HG02970 (cell line): Measurements from ENCODE around the gene SUPT3H.
A peak's percentile ranks its signal among the peaks of the same experiment; 100 is the strongest.

ENCODE experiments used
- ATAC-seq: cut with Tn5 transposase; IDR thresholded peaks from one replicate; pipeline ENCODE4 v1.9.1; 2021; ENCODE audit warnings: mild to moderate bottlenecking, moderate library complexity, moderate number of reproducible peaks; ENCODE audit not compliant: unreplicated experiment, low FRiP score

SUPT3H gene

DNA sequence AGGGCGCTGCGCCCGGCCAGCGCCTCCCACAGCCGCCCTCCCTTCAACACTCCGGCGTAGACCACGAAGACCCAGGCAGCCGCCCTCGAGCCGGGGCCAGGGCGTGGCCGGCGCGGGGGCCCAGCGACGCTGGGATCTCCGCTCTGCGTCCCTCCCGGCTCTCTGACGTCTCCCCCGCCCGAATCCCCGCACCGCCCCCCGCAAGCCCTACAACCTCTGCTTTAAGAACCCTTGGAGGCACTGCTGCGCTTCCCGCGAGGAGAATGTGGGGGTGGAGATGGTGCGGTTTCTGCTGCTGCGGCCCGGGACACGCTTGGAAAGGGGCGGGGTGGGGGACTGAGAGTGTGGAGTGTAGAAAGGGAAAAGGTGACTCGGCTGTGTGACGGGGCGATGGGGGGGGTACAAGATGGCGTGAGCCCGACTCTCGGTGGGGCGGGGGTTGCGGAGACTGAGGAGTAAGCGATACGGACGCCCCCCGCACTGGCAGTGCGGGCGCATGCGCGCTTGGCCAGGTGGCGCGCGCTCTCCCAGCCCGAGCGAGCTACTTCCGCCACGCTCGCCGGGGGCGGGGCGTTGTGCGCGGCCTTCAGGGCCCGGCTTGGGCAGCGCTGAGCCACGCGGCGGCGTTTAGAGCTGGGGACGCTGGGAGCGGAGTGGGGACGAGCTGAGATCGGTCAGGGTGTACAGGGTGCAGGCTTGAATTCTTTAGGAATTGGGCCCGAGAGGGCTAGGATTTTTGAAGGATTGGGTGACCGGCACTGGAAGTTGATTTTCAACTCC, at the start of gene SUPT3H:
Gene SUPT3H, minus strand, starts transcription at position 381 of the 780 bp plus-strand sequence.
- ATAC-seq, result peak; percentile 94

DNA sequence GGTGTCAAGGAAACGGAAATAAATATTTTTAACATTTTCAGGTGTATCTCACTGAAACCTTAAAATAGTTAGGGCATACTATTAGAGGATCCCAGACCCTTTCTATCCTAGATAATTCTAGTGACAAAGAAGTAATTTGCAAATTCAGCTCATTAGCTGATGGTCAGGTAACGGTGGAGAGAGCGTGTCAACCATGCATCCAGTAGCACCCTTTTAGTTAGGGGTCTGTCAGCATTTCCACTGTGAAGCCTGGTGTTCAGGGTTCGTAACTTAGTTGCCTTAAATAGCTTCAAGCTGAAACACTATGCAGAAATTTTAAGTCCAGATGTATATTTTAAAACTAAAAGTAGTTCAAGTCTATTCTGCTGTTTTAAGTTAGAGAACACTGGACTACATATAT, 48.5 kb upstream of the SUPT3H start:
- no peak for ATAC-seq

DNA sequence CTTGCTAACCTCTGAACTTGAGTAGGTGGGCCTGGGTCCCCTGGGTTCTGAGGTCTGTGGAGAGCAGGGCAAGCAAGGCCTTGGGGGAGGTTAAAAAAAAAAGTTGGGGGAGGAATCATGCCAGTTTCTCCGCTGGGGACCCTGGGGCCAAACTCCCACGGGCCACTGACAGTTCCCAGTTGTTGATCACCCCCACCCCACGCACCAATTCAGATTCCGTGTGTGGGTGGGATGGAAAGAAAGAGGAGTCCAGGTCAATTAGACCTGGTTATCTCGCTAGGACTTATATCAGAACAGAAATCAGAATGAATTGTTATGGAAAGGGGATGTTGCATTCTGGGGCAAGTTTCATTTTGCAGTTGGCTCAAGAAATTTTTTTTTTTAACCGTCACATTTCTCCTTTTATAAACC, 46.7 kb upstream of the SUPT3H start:
- ATAC-seq, result no peak

DNA sequence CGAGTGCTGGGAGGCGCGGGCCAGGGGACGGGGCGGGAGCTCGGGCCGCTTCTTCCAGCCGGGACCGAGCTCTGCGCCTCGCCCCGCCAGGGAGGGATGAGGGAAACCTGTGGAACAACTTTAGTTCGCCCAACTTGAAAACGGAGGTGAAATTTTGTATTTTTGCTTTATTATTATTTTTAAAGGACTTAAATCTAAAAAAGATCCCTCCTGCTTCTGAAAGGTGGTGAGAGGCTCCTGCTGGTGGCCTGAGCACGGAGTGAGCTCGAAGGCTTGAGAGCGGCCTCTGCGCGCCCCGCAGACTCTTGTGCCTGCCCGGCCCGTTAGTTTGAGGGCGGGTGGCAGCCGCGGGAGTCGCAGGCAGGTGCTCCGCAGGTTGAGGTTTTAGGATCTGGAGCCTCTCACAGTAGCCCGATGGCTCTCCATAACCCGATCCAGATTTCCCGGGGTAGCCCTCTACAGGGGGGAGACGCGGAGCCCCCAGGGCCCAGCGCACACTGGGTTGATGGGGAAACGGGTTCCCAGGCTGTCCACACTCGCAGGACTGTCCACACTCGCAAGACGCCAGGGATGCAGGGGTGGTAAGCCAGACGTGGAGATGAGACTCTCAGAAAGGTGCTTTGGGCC, 46.2 kb upstream of the SUPT3H start:
- no peak for ATAC-seq

DNA sequence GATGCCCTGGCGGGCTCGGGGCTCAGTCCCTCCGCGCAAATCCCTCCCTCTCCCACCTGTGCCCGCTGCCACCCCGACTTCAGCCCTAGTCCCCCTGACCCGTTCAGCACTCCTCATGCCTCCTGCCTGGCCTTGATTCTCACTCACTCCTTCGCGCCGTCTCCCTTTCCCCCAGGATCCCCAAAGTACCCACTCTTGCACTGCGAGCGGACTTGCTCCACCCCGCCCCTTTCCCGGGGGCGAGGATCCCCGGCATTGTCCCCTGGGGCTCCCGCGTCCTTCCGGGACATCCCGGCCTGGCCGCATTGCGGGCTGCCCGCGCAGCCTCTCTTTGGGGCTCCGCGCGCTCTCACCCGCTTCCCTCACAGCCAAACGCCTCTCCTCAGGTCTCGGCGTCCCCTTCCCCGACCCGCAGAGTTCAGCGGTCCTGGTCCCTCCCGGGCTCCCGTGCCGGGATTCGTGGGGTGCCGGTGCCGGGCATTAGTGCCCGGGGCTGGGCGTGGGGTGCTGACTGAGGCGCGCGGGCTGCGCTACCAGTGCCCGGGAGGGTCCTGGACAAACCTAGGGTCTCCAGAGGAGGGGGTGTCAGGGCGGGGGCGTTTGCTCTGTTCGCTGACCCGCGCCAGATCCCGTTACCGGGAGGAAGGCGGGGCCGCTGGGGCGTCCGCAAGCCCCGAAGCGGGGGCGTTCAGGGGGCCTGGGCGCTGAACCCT, 45.5 kb upstream of the SUPT3H start:
- no peak for ATAC-seq

DNA sequence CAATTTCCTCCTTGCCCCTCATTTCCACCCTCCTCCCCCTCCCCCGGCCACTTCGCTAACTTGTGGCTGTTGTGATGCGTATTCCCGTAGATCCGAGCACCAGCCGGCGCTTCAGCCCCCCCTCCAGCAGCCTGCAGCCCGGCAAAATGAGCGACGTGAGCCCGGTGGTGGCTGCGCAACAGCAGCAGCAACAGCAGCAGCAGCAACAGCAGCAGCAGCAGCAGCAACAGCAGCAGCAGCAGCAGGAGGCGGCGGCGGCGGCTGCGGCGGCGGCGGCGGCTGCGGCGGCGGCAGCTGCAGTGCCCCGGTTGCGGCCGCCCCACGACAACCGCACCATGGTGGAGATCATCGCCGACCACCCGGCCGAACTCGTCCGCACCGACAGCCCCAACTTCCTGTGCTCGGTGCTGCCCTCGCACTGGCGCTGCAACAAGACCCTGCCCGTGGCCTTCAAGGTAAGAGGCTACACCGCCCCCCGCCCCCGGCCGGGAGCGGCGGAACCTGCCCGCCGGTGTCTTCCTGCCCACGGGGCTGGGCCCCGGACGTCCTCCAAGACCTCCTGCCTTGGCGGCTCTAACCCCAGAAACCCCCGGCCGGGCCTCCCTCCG, 44.9 kb upstream of the SUPT3H start:
- ATAC-seq, result no peak

DNA sequence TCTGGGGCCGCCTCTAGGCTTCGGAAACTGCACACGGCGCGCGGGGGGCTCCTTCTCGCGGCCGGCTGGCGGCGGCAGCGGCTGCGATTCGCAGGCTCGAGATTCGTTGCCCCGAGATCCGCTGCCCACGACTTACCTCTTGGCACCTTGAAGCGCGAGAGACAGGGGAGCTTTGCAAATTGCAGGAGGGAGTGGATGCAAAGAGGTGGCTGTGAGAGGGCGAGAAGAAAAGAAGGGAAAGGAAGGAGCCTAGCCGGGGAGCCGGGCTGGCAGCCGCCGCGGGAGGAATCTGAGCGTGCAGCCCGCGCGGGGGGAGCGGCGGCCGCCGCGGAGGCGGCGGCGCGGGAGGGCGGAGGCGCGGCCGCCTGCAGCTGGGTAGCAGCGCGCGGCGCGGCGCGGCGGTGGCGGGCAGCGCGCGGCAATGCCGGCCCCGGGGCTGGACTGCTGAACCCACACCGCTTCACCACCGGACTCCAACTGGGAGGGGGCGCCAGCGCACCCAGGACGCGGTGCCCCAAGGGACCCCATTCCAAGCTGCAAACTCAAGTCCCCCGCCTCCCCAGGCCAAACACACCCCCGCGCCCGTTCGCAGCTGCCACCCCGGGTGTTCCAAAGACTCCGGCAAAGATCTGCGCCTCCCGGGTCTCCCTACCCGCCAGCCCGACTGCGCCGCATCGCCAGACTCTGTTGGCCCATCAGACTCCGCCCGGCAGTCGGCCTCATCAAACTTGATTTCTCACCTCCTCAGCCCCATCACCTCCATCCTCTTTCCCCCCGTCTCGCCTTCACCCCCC, 44.2 kb upstream of the SUPT3H start:
- ATAC-seq, result no peak

DNA sequence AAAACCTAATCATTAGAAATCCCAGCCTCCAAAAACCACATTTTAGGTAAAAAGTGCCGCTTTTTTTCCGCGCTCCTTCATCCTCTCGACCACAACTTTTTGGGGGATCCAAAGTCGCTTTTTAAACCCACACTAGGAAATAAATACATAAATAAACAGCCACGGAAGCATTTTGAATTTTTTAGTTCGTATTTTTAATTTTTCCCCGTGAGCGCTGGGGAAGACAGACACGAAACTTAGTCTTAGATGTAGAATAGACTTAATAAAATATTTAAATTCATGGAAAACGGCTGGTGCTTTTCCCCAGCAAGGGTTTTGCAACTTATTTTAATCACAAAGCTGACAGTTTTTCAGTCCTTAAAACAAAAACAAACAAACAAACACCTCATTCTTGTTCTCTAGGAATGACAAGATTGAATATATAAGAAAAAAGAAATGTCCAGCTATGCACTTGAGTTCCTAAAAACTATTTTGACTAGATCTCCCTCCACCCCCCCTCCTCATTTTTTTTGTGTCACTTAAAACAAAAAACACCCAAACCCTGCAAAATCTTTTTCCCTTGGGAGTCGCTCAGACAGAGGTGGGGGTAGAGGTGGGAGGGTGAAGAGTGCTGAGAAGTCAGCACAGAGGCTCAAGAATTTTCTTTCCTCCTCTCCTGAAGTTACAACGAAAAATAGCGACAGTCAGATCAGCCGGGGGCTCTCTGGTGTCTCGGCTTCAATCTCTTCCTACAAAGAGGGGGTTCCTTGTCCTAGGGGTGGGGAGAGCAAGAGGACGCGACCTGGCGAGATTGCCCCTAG, 43.4 kb upstream of the SUPT3H start:
- ATAC-seq, result no peak

DNA sequence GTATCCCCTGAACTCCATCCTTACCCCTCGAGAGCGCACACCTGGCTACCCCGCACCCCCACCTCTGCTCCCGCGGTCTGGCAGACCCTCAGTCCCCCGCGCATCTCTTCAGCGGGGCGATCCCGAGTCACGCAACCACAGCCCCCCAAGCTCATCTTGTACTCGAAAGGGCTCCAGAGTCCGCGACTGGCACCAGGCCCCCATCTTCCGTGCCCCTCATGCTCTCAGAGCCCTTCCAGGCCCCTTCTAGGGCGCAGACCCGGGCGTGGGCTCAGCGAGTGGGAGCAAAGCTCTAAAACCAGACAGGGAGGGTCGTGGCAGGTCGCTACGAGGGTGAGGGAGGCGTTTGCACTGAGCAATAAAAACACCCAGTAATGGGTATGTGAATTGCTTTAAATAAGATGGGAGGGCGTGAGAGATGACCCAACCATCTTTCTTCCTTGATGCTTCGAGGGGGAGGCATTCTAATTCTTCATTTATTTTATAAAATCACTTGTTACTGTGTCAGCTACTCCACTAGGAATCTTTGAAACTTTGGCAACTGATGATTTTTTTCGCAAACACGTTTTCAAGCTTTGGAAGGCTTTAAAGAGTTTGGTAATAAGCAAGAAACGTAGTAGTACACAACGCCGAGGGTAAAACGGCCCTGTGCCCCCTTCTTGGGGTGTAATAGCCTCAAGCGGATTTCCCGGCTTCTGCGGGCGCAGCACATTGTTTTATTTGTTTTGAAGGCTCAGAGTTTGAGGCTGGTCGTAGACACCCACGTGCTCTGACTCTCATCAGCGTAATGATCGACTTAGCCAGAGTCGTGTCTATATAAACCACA, 42.6 kb upstream of the SUPT3H start:
- no peak for ATAC-seq

DNA sequence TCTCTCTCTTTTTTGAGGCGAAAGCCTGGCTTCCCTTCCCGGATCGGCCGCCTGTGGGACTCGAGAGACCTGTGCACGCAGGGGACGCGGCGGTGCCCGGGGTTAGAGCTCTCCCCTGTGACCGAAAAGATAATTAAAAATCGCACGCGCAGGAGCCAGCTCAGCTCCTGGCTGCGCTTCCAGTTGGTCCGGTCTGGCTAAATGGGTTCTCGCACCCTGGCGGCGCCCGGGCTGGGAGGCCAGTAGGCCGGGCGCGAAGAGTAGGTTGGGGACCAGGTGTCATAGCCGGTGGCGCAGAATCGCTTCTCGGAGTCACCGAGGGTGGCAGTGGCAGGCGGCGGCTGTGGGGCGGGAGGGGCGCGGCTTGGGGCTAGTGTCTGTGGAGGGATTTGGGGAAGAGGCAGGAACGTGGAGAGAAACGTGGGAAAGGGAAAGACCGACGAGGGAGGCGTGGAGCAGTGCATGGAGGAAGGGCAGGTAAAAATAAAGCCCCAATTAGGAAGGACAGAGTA, 41.9 kb upstream of the SUPT3H start:
- no peak for ATAC-seq

DNA sequence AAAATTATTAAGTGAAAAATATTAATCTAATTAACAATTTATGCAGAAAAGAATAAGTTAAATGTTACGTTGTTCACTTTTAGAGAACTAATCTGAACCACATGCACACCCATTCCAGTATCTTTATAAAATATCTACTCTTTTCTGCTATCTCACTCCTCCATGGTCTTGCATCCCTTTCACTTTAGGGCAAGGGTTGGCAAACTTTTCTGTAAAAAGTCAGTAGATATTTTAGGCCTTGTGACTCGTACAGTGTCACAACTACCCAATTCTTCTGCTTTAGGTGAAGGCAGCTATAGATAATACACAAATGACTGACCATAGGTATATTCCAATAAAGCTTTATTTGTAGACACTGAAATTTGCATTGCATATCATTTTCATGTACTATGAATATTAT, 39.7 kb upstream of the SUPT3H start:
- ATAC-seq, result no peak

DNA sequence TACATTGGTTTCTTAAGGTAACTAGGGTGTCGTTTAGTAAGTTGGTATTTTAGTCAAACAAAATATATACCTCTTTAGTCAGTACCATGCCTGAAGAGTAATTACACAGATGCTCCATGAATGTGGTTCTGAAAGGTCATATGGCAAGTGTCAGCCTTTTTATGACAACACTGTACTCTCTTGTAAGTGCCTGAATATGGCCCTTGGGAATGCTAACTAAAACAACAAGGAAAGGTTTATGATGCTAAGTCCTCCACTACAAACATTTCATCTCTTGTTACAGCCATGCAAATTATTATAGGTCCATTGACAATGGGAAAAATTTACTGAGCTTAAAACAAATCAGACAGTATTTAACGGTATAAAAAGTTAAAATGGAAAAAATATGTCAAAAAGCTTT, 39.0 kb upstream of the SUPT3H start:
- no peak for ATAC-seq

DNA sequence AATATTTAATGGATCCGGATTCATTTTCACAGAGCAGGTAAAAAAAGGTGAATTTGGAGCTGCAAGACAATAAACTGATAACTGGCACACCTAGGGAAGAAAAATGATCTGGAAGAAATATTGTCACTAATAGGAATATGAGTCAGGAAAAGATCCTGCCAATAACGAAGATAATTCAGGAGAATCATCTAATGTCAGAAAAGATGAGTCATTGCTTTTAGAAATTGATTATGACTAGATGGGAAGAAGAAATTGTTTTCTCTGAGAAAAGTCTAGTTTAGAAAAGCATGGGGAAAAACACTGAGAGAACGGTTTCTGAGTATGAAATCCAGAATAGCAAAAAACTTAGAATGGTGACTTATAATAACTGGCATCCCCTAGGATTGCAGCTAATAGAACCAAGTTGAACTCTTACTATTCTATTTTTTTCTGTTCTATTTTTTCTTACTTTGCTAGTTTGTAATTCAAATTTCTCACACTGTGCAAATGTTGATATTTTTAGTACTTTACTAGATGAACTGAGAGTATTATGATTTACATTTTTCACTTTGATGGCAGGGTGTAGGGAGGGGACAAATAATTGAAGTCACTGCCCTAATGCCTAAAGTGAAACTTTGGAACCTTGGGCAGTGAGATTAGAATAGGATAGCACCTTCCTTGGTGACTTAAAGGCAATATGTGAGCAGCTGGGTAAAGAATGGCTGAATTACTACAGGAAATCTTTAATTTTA, 38.2 kb upstream of the SUPT3H start:
- ATAC-seq, result no peak

DNA sequence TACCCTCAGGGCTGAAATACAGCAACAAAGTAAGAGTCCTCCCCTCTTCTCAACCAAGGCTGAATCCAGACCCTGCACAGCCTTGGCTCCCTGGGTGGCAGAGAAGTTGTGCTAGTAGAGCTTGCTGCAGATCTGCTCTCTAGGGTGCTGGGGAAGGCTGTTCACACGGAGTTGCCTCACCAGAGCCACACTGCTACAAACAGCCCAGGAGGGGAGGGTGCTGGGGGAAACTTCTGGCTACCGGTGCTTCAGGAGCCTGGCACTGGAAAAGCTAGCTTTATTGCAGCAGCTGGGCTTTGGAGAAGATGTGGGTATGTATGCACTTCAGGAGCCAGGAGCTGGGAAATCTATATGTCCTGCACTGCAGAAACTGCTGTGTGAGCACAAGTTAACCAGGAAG, 37.6 kb upstream of the SUPT3H start:
- no peak for ATAC-seq

DNA sequence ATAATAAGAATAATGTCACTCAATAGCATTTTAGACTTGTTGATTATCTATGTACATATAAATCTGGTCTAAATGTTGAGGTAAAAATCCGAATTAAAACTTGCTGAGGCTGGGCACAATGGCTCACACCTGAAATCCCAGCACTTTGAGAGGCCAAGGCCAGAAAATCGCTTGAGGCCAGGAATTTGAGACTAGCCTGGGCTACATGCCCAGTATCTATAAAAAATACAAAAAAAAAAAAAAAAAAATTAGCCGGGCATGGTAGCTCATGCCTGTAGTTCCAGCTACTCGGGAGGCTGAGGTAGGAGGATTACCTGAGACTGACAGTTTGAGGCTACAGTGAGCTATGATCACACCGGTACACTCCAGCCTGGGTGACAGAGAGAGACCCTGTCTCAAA, 34.2 kb upstream of the SUPT3H start:
- no peak for ATAC-seq

DNA sequence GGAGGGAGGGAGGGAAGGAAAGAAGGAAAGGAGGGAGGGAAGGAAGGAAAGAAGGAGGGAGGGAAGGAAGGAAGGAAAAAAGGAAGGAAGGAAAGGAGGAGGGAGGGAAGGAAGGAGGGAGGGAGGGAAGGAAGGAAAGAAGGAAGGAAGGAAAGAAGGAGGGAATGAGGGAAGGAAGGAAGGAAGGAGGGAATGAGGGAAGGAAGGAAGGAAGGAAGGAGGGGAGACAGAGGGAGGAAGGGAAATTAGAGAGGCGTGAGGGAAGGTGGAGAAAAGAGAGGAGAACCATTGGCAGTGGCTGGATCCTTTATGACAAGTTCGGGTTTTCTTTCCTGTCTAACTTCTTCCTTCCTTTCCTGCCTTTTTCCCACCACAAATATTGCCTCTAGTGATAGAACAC, 22.3 kb upstream of the SUPT3H start:
- no peak for ATAC-seq

DNA sequence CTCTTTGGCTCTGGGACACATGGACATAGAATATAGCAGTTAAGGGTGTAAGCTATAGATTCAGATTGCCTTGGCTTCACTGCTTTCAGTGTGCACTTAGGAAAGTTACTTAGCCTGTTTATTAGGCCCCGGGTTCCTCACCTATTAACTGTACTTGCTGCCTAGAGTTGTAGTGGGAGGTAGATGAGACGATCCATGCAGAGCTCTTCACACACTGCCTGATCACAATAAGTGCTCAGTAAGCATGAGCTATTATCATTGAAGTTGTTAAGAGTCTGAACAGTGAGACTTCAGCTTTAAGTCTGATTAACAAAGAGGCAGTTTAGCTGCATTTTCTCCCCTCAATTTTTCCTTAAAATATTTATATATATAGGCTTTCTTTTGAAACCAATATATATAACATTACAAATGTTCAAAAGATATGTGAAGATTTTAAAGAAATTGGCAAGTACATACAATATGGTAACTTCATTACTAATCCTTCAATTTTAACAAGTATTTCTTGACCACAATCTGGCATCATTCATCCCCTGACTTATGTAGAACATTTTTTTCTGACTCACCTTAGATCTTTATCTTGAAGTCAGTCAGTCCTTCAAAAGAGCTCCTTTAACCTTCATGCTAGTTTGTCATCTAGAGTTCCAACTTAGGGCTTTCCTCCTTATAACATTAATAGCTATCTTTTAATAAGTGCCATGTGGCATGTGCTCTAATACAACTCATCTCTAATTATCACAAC, 20.5 kb upstream of the SUPT3H start:
- ATAC-seq, result no peak
